ENCODE data around the gene GDPD5.
A peak's percentile ranks its signal among the peaks of the same experiment; 100 is the strongest.

DNA sequence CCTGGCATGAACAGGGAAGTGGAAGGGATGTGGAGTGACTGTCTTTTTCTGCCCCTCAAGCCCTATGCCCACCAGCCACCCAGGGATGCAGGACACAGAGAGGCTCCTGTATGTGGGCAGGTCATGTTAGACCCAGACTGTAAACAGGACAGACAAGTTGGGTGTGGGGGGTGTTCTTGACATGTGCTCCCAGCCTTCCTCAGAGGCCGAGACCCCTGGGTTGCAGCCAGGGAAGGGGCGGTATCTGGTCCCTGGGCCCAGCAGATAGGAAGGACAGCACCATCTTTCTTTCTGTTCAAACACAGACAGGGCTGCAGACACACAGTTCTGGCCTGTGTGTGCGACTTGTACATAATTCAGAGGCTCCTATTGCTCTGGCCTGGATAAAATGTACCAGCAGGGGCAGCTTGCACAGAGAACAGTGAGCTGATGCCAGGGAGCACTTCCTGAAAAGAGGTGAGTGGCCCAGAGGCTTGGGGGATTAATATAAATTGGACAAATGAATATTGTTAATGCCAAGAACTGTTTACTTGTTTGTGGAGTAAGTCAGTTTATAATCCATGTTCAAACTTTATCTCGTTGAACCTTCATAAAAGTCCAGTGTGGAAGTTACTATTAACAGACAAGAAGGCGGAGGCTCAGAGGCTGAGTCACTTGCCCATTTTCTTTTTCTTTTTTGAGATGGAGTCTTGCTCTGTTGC lies 16.6 kb downstream of the GDPD5 start:
- TF ChIP-seq, protein P1, sequence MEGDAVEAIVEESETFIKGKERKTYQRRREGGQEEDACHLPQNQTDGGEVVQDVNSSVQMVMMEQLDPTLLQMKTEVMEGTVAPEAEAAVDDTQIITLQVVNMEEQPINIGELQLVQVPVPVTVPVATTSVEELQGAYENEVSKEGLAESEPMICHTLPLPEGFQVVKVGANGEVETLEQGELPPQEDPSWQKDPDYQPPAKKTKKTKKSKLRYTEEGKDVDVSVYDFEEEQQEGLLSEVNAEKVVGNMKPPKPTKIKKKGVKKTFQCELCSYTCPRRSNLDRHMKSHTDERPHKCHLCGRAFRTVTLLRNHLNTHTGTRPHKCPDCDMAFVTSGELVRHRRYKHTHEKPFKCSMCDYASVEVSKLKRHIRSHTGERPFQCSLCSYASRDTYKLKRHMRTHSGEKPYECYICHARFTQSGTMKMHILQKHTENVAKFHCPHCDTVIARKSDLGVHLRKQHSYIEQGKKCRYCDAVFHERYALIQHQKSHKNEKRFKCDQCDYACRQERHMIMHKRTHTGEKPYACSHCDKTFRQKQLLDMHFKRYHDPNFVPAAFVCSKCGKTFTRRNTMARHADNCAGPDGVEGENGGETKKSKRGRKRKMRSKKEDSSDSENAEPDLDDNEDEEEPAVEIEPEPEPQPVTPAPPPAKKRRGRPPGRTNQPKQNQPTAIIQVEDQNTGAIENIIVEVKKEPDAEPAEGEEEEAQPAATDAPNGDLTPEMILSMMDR (IDR thresholded peaks at IDR 0.05) = peak; percentile 9
- TF ChIP-seq EZH2 (IDR thresholded peaks at IDR 0.05; ENCODE audit: borderline replicate concordance, insufficient read depth, low read depth, low read length, poor library complexity, severe bottlenecking) = no peak
